Measurements from ENCODE around the gene TPH2.

The TPH2 gene

DNA sequence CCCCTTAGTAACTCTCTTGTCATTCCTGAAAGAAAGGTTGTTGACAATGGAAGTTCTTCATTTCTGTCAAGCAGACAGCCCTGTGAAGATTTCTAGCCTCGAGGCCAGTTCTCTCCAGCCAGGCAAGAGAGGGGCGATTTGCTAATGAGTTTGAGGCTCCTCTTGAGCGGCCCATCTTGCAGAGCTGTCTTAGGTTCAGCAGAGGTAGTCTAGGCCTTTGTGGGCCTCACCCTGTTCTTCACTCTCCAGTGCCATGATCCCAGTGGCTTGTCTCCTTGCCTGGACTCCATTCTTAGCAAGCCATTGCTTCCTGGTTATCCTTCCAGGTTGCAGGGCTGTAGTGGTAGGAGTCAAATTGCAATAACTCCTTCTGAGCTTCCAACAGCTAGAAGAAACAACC lies 9.7 kb downstream of the TPH2 start:
- H3K27ac Mint-ChIP-seq, result no peak overlapping the region
- H3K9me3 Mint-ChIP-seq, result no peaks in the 10 kb centered on the region
- no peaks in the 10 kb centered on the region for H3K36me3 Mint-ChIP-seq (ENCODE audit: low read depth)
- H3K4me1 Mint-ChIP-seq (ENCODE audit: low read depth), result no peaks in the 10 kb centered on the region
- H3K27me3 Mint-ChIP-seq (ENCODE audit: low read depth), result peaks cover 15% of the 10 kb centered on the region
- no peak for DNase-seq (ENCODE audit: low spot score)
- no peak overlapping the region for H3K4me3 Mint-ChIP-seq

DNA sequence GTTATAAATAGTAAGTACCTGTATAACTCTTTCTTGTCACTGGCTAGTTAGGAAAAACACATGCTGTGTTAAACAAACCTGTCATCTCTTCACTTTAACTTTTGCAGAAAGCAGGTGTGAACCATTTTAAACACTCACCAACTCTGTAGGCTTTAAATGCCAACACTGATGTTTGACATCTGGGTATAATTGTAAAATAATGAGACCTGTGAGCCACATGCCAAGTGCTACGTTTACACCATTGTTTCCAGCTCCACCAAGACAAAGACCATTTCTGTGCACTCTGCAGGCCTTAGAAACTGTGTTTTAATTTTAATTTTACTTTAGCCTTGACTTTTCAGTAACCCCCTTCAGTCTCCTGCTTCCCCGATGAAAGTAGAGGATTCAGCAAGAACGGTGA lies 11.0 kb downstream of the TPH2 start:
- no peak overlapping the region for H3K27ac Mint-ChIP-seq
- H3K9me3 Mint-ChIP-seq, result no peaks in the 10 kb centered on the region
- H3K4me1 Mint-ChIP-seq (ENCODE audit: low read depth), result peaks cover 1% of the 10 kb centered on the region
- DNase-seq (ENCODE audit: low spot score), result no peak
- peaks cover 15% of the 10 kb centered on the region for H3K27me3 Mint-ChIP-seq (ENCODE audit: low read depth)
- H3K36me3 Mint-ChIP-seq (ENCODE audit: low read depth), result no peaks in the 10 kb centered on the region
- no peak overlapping the region for H3K4me3 Mint-ChIP-seq

DNA sequence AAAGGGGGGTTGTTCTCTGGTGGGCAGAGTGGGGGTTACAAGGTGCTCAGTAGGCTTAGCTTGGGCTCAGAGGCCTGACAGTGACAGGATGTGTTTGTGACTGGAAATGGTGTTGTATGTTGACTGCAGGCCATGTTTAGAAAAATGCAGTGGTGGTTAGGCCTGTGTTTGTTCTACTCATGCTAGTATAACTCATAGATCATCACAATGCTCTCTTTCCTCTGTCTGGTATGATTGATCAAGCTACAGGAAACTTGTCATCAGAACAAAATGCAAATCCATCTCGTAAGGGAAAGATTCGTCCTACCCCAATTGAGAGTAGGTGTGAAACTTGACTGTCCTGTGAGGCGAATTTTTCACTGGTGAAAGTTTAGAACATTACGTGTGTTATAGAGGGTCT lies 11.8 kb downstream of the TPH2 start:
- Mint-ChIP-seq H3K4me1 (ENCODE audit: low read depth) (peaks cover 1% of the 10 kb centered on the region), H3K27ac (no peak overlapping the region), H3K36me3 (ENCODE audit: low read depth) (no peaks in the 10 kb centered on the region), H3K27me3 (ENCODE audit: low read depth) (peaks cover 15% of the 10 kb centered on the region), H3K9me3 (no peaks in the 10 kb centered on the region), H3K4me3 (no peak overlapping the region)
- no peak for DNase-seq (ENCODE audit: low spot score)

DNA sequence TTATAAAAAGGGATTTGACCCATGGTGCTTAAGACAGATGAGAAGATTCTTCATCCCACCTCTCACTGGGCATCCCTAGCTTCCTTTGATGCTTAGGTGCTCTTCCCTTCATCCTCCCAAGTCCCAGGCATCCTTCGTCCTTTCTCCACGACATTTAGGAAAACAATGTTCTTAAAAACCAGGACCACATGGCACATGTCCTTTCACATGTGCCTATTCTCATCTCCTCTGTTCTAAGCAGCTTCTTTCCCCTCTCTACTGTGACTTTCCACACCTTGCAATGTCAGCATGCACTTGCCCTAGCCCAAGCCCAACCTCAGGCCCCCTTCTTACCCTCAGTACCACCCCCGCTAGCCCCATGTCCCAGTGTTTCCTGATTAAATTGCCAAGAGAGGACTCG lies 12.2 kb downstream of the TPH2 start:
- DNase-seq (ENCODE audit: low spot score), result no peak
- peaks cover 1% of the 10 kb centered on the region for H3K4me1 Mint-ChIP-seq (ENCODE audit: low read depth)
- peaks cover 15% of the 10 kb centered on the region for H3K27me3 Mint-ChIP-seq (ENCODE audit: low read depth)
- H3K36me3 Mint-ChIP-seq (ENCODE audit: low read depth), result no peaks in the 10 kb centered on the region
- no peaks in the 10 kb centered on the region for H3K9me3 Mint-ChIP-seq
- H3K4me3 Mint-ChIP-seq, result no peak overlapping the region
- H3K27ac Mint-ChIP-seq, result no peak overlapping the region

DNA sequence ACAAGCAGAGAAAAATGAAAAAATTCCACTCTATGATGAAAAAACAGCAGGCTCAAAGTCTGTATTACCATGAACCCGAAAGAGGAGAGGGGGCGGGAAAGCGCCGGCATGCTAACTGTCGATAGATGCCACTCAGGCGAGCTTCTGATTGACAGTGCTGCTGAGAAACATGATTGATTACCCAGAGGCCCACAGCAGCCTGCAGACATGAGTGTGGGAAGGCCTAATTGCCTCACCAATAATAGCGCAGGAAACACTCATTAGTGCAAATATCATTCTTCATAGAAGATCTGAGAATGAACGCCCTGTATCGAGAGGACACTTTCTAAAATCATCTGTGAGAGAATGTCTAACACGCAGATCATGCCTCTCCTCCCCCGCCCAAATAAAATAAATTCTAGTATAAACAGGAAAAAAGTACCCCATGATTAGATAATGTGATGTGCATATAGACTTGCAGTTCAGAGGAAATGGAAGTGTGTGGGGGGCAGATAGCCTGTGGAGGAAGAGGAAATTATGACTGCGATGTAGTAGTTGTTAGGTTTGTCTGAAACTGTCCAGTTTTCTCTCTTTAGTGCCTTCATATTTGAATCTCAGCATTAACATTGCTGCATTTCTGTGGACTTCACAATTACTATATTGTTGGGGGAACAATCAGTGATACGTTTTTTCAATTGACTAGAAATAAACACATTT lies 15.6 kb downstream of the TPH2 start:
- Mint-ChIP-seq H3K4me3 (no peak overlapping the region), H3K36me3 (ENCODE audit: low read depth) (no peaks in the 10 kb centered on the region), H3K4me1 (ENCODE audit: low read depth) (peaks cover 1% of the 10 kb centered on the region), H3K9me3 (no peaks in the 10 kb centered on the region), H3K27ac (no peak overlapping the region), H3K27me3 (ENCODE audit: low read depth) (peaks cover 7% of the 10 kb centered on the region)
- no peak for DNase-seq (ENCODE audit: low spot score)

DNA sequence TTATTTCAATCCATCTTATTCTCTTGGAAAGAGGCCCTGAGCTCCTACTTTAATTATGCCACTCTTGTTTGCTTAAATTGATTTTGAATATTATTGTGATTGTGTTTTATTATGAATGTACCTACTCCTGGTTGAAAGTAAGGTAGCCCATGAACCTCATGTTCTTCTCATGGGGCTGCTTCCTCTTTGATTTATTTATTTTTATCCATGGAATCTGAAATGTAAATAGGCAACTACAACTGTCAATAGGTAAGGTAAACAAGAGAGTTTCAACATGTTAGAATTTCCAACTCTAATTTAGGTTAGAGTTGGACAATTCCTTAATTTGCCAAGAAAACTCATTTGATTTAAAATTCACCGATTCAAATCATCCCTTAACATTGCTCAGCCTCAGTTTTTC lies 16.2 kb downstream of the TPH2 start:
- no peaks in the 10 kb centered on the region for H3K36me3 Mint-ChIP-seq (ENCODE audit: low read depth)
- H3K9me3 Mint-ChIP-seq, result no peaks in the 10 kb centered on the region
- no peak for DNase-seq (ENCODE audit: low spot score)
- H3K4me3 Mint-ChIP-seq, result no peak overlapping the region
- no peak overlapping the region for H3K27ac Mint-ChIP-seq
- H3K27me3 Mint-ChIP-seq (ENCODE audit: low read depth), result peaks cover 7% of the 10 kb centered on the region
- H3K4me1 Mint-ChIP-seq (ENCODE audit: low read depth), result peaks cover 1% of the 10 kb centered on the region

DNA sequence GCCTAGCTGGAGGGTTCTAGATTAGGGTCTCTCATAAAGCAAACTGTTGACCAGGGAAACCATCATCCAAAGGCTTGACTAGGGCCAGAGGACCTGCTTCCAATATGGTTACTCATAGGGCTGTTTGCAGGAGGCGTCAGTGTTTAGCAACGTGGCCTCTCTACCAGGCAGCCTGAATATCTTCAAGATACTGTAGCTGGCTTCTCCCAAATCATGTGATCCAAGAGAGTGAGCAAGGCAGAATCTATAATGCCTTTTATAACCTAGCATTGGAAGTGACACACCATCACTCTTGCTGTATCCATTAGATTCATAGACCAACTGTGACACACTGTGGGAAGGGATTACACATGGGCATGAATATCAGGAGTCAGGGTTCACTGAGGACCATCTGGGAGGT lies 17.3 kb downstream of the TPH2 start:
- peaks cover 9% of the 10 kb centered on the region for H3K27me3 Mint-ChIP-seq (ENCODE audit: low read depth)

DNA sequence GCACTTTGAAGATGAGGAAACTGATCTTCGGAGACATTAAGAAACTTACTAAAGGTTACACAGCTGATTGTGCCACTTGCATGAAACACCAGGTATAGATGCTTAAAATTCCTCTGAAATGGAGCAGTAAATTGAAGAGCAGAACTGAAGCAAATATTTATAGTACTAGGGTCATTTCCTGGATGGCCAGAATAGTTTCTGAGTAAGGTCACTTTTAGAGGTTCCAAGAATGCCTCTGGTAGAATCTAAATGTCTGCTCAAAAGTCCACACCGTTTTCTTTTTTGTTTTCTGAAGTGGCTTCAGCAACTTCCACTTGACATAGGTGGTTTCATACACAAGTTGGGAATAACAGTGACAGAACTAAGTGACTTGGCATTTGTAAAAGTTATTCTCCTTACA lies 19.4 kb downstream of the TPH2 start:
- Mint-ChIP-seq H3K27me3 (ENCODE audit: low read depth) (peaks cover 9% of the 10 kb centered on the region), H3K4me1 (ENCODE audit: low read depth) (peaks cover 1% of the 10 kb centered on the region), H3K4me3 (no peak overlapping the region), H3K36me3 (ENCODE audit: low read depth) (no peaks in the 10 kb centered on the region), H3K9me3 (no peaks in the 10 kb centered on the region), H3K27ac (no peak overlapping the region)
- no peak for DNase-seq (ENCODE audit: low spot score)

More for the DNA sequence above, 17.3 kb downstream of the TPH2 start:
- no peaks in the 10 kb centered on the region for H3K9me3 Mint-ChIP-seq
- H3K36me3 Mint-ChIP-seq (ENCODE audit: low read depth), result no peaks in the 10 kb centered on the region
- peaks cover 1% of the 10 kb centered on the region for H3K4me1 Mint-ChIP-seq (ENCODE audit: low read depth)
- H3K4me3 Mint-ChIP-seq, result no peak overlapping the region
- no peak overlapping the region for H3K27ac Mint-ChIP-seq
- DNase-seq (ENCODE audit: low spot score), result no peak

DNA sequence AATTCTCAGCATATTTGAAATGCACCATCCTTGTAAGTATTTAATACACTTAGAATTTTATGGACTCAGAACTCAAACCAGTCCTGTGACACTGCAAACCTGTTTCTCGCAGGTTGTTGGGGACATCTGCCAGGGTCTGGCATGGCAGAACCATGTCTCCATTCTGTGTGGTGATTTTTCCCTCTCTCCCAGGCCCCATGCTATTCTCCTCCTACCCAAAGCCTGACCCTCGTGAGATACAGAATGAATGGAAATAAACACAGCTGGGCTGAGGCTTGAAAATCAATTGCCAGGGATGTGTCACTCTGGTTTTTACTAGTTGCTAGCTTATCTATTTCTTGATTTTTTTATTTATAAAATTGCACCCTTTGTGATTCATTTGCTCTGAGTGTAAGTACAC lies 19.8 kb downstream of the TPH2 start:
- Mint-ChIP-seq H3K4me3 (no peak overlapping the region), H3K4me1 (ENCODE audit: low read depth) (peaks cover 1% of the 10 kb centered on the region), H3K27me3 (ENCODE audit: low read depth) (peaks cover 9% of the 10 kb centered on the region), H3K27ac (no peak overlapping the region), H3K36me3 (ENCODE audit: low read depth) (no peaks in the 10 kb centered on the region), H3K9me3 (no peaks in the 10 kb centered on the region)
- no peak for DNase-seq (ENCODE audit: low spot score)

DNA sequence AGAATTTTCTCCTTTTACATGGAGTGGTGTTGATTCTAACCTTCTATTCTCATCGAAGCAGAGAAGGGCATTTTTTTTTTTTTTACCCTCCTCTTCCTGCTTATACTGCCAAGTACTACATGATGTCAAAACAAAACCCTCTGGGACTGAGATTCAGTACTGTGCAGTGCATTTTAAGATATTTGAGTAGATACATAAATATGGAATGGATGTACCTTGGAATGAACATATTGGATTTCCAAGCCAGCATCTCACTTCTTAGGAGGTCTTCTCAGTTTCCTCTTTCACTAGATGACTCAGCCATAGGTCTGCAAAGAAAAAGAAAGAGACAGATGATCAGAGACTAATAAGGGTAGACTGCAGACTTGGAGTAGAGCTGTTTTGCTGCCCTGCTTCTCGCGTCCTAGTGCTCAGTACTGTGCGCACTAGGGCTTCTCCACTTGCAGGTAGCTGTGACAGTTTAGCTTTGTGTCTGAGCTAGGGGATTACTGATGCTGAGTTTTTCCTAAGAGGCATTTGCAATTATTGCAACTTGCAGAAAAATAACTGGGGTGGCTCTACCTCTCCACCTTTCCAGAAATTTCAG lies 20.4 kb downstream of the TPH2 start:
- peaks cover 1% of the 10 kb centered on the region for H3K4me1 Mint-ChIP-seq (ENCODE audit: low read depth)
- H3K9me3 Mint-ChIP-seq, result no peaks in the 10 kb centered on the region
- DNase-seq (ENCODE audit: low spot score), result no peak
- H3K27me3 Mint-ChIP-seq (ENCODE audit: low read depth), result peaks cover 9% of the 10 kb centered on the region
- no peak overlapping the region for H3K4me3 Mint-ChIP-seq
- no peaks in the 10 kb centered on the region for H3K36me3 Mint-ChIP-seq (ENCODE audit: low read depth)
- H3K27ac Mint-ChIP-seq, result no peak overlapping the region

DNA sequence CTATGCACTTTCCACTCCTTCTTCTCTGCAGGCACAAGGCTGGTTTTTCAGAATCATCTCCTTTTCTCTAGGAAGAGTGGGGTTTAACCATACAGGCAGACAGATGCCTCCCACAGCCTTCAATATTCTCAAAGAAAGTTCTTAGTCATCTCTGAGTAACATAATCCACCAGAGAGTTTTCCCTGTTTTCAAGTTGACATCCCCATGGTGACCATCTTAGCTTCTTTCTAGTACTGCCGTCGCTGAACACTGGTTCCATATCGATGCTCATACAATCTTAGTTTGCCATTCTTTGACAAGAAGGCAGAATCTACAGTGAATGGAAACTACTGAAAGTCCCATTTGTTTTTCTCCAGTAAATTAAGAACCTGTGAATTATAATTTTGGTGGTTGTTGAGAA lies 28.6 kb downstream of the TPH2 start:
- H3K4me3 Mint-ChIP-seq, result no peak overlapping the region
- no peaks in the 10 kb centered on the region for H3K4me1 Mint-ChIP-seq (ENCODE audit: low read depth)
- H3K9me3 Mint-ChIP-seq, result no peaks in the 10 kb centered on the region
- H3K36me3 Mint-ChIP-seq (ENCODE audit: low read depth), result no peaks in the 10 kb centered on the region
- no peak overlapping the region for H3K27ac Mint-ChIP-seq
- H3K27me3 Mint-ChIP-seq (ENCODE audit: low read depth), result peaks cover 9% of the 10 kb centered on the region
- DNase-seq (ENCODE audit: low spot score), result no peak

DNA sequence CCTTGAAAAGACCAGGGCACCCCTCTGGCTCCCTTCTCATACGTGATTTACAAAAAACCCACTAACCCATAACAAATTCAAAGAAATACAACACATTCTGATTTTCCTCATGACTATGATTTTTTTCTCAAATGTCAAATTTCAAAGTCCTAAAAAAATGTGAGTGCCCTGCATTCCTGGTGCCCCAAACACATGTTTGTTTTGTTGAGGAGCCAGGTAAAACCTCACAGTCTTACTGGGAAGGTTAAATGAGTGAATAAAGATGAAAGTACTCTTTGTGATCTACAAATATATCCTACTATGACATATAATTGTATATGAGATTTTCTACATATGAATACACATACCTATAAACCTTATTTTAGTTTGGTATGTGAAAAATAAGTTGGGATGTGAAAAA lies 30.7 kb downstream of the TPH2 start:
- Mint-ChIP-seq H3K4me1 (ENCODE audit: low read depth) (peaks cover 3% of the 10 kb centered on the region), H3K36me3 (ENCODE audit: low read depth) (no peaks in the 10 kb centered on the region), H3K27ac (no peak overlapping the region), H3K27me3 (ENCODE audit: low read depth) (peaks cover 9% of the 10 kb centered on the region), H3K4me3 (no peak overlapping the region), H3K9me3 (no peaks in the 10 kb centered on the region)
- DNase-seq (ENCODE audit: low spot score), result no peak

DNA sequence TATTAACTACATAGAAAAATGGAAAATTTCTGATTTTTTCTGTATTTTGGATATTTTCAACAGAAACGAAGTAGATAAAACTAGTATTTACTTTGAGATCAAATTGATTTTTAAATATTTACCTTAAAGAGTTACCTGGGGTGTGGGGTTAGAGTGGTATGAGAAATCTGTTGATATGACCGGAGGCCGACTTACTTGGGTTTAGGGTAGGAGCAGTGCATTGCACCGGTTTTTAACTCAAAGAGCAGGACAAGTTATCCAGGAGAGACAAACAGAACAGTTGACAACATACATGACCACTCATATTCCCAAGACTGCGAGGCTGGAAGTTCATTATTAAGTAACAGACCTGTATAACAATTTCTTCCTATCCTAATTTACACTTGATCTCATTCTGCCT lies 31.4 kb downstream of the TPH2 start:
- Mint-ChIP-seq H3K4me3 (no peak overlapping the region), H3K36me3 (ENCODE audit: low read depth) (no peaks in the 10 kb centered on the region), H3K9me3 (no peaks in the 10 kb centered on the region), H3K27me3 (ENCODE audit: low read depth) (peaks cover 9% of the 10 kb centered on the region), H3K27ac (no peak overlapping the region), H3K4me1 (ENCODE audit: low read depth) (peaks cover 3% of the 10 kb centered on the region)
- no peak for DNase-seq (ENCODE audit: low spot score)

DNA sequence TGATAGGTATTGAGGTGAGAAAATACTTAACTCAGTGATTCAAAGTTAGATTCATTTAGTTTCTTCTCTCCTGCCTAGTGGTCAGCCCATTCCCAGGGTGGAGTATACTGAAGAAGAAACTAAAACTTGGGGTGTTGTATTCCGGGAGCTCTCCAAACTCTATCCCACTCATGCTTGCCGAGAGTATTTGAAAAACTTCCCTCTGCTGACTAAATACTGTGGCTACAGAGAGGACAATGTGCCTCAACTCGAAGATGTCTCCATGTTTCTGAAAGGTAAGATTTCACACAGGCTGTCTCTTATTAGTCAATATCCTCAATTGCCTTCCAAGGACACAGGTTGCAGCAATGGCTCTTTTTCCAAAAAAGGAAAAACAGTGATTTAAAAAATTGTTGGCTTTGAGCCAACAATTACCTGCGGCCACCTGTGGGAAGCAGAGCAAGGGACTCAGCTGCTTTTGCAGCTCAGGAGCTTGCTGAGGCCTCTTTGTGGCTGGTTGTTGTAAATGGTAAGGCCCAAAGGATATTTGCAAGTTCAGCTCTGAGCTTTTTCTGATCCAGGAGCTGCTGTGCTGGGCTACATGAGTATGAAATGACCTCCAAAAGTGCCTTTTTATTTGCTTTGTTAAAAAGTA lies 33.9 kb downstream of the TPH2 start:
- Mint-ChIP-seq H3K36me3 (ENCODE audit: low read depth) (no peaks in the 10 kb centered on the region), H3K27ac (no peak overlapping the region), H3K4me1 (ENCODE audit: low read depth) (peaks cover 3% of the 10 kb centered on the region), H3K9me3 (no peaks in the 10 kb centered on the region), H3K4me3 (no peak overlapping the region), H3K27me3 (ENCODE audit: low read depth) (peaks cover 3% of the 10 kb centered on the region)
- DNase-seq (ENCODE audit: low spot score), result no peak
